ENCODE measurements around the gene MRPS35. TPM values are rescaled to one million over a fixed set of nuclear protein-coding genes. Genes with fewer than 3 reads are reported as not detected.
"Not testable (repeated sequence)": the region's sequence is repeated elsewhere in the genome, so short reads cannot be mapped to it uniquely, and the experiment has no call there.

Gene MRPS35
- total RNA-seq, 1 donor from 2014 or later: 59.8 TPM

DNA sequence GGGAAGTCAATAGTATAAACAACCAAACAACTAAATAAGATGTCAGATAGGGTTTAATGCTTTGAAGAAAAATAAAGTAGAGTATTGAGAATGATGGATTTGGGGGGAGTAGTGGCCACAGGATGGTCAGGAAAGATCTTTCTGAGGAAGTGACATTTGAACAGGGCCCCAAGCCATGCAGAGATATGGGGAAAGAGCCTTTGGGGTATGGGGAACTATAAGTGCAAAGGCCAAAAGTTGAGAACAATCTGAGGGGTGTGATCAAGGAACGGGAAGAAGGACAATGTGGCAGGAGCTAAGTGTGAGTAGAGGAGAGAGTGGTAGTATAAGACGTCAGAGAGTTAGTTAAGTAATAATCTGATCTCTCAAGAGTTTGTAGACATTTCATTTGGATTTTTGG, 1.3 kb downstream of the MRPS35 start:
- no peaks in the 10 kb centered on the region for H3K9me3 Mint-ChIP-seq
- intact Hi-C loops (cut with micrococcal nuclease): loop anchor here (2.0 to 10.0 kb wide), 6 partner anchors 69 to 1669 kb away; partner anchors contain the start of genes BMAL2, CCDC91, ERGIC2 and ITPR2
- H3K4me3 Mint-ChIP-seq: peak overlapping the region; percentile 97
- H3K27ac Mint-ChIP-seq: no peak overlapping the region
- H3K4me1 Mint-ChIP-seq (ENCODE audit: low read depth): peaks cover 26% of the 10 kb centered on the region
- peaks cover 20% of the 10 kb centered on the region for H3K36me3 Mint-ChIP-seq (ENCODE audit: low read depth)
- peaks cover 10% of the 10 kb centered on the region for H3K27me3 Mint-ChIP-seq (ENCODE audit: insufficient read depth)
- no peak for DNase-seq (ENCODE audit: low spot score)

DNA sequence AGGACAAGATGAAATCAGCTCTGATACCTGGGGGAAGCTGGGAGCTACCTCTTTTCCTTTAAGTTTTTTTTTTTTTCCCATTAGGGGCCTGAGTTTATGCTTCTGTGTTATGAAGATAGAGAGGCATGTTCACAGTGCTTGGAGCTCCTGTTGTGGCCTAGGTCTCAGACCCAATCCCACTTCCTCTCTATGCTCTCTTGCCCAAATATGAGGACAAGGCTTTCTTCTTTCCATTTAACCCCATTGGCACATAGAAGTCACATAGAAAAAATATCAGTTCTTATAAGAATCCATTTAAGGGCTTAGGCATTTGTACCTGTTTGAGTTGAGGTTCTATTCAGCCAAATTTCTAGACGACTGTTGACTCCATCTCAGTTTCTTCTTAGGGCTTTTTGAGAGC, 12.6 kb downstream of the MRPS35 start:
- H3K27me3 Mint-ChIP-seq (ENCODE audit: insufficient read depth): no peaks in the 10 kb centered on the region
- no peaks in the 10 kb centered on the region for H3K9me3 Mint-ChIP-seq
- no peak for DNase-seq (ENCODE audit: low spot score)
- no peak overlapping the region for H3K4me3 Mint-ChIP-seq
- intact Hi-C loops (cut with micrococcal nuclease): no loop called here
- no peak overlapping the region for H3K27ac Mint-ChIP-seq
- H3K4me1 Mint-ChIP-seq (ENCODE audit: low read depth): peaks cover 5% of the 10 kb centered on the region
- peaks cover 19% of the 10 kb centered on the region for H3K36me3 Mint-ChIP-seq (ENCODE audit: low read depth)

GRCh38 chr12:27730097-27730588, 19.5 kb downstream of the MRPS35 start:
- no peak for DNase-seq (ENCODE audit: low spot score)
- no peak overlapping the region for H3K27ac Mint-ChIP-seq
- H3K36me3 Mint-ChIP-seq (ENCODE audit: low read depth): peaks cover 27% of the 10 kb centered on the region
- H3K4me3 Mint-ChIP-seq: no peak overlapping the region
- H3K27me3 Mint-ChIP-seq (ENCODE audit: insufficient read depth): no peaks in the 10 kb centered on the region
- no peaks in the 10 kb centered on the region for H3K9me3 Mint-ChIP-seq
- no peaks in the 10 kb centered on the region for H3K4me1 Mint-ChIP-seq (ENCODE audit: low read depth)
- intact Hi-C loops (cut with micrococcal nuclease): no loop called here

- H3K9me3 Mint-ChIP-seq: no peaks in the 10 kb centered on the region
- H3K4me1 Mint-ChIP-seq (ENCODE audit: low read depth): no peaks in the 10 kb centered on the region
- H3K36me3 Mint-ChIP-seq (ENCODE audit: low read depth): peaks cover 32% of the 10 kb centered on the region
- no peaks in the 10 kb centered on the region for H3K27me3 Mint-ChIP-seq (ENCODE audit: insufficient read depth)
- intact Hi-C loops (cut with micrococcal nuclease): loop anchor here (2.0 kb wide), 3 partner anchors 49 to 1267 kb away; partner anchors contain the start of genes KLHL42 and MANSC4
- H3K27ac Mint-ChIP-seq: no peak overlapping the region
- H3K4me3 Mint-ChIP-seq: no peak overlapping the region
- DNase-seq (ENCODE audit: low spot score): no peak
These were observed 21.6 kb downstream of the MRPS35 start for GRCh38 chr12:27732281-27732680.

DNA sequence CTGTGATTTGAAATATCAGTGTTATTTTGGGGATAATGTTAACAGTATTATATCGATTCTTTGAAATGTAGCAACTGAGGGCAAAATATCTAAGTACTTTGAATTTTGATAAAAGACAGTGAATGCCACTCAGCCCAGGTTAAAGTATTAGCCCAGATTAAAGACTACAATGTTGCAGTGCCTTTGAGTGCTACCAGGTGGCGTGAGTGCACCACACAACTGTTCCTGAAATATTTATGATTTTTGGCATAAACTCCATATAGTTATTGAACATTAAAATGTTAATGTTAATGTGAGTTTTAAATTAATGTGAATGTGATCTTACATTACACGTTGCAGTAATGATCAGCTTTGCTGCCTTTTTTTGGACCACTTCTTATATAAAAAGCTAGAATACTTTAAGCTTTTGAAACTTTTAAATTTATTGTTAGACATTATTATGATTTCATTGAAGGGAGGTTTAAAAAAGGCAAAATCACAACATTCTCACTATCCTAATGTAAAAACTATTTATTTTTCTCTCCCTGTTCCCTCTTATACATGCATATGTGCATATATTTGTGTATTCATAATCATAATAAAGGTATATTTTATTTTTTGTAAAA, 22.5 kb downstream of the MRPS35 start:
- no peaks in the 10 kb centered on the region for H3K4me1 Mint-ChIP-seq (ENCODE audit: low read depth)
- DNase-seq (ENCODE audit: low spot score): no peak
- intact Hi-C loops (cut with micrococcal nuclease): loop anchor here (1.0 to 2.0 kb wide), 5 partner anchors 48 to 1266 kb away; partner anchors contain the start of genes KLHL42 and MANSC4

GRCh38 chr12:27733791-27734190, 23.2 kb downstream of the MRPS35 start:
- Mint-ChIP-seq H3K27ac (no peak overlapping the region), H3K9me3 (no peaks in the 10 kb centered on the region), H3K36me3 (ENCODE audit: low read depth) (peaks cover 36% of the 10 kb centered on the region), H3K4me3 (no peak overlapping the region), H3K4me1 (ENCODE audit: low read depth) (peaks cover 1% of the 10 kb centered on the region), H3K27me3 (ENCODE audit: insufficient read depth) (no peaks in the 10 kb centered on the region)
- intact Hi-C loops (cut with micrococcal nuclease): loop anchor here (1.0 to 2.0 kb wide), 5 partner anchors 47 to 1265 kb away; partner anchors contain the start of genes KLHL42 and MANSC4
- DNase-seq (ENCODE audit: low spot score): no peak

More for the DNA sequence above, 22.5 kb downstream of the MRPS35 start:
- H3K36me3 Mint-ChIP-seq (ENCODE audit: low read depth): peaks cover 36% of the 10 kb centered on the region
- H3K9me3 Mint-ChIP-seq: no peaks in the 10 kb centered on the region
- H3K27ac Mint-ChIP-seq: no peak overlapping the region
- no peak overlapping the region for H3K4me3 Mint-ChIP-seq
- H3K27me3 Mint-ChIP-seq (ENCODE audit: insufficient read depth): no peaks in the 10 kb centered on the region

GRCh38 chr12:27734321-27734720, 23.7 kb downstream of the MRPS35 start:
- H3K27me3 Mint-ChIP-seq (ENCODE audit: insufficient read depth); H3K4me1 Mint-ChIP-seq (ENCODE audit: low read depth); H3K9me3 Mint-ChIP-seq; DNase-seq (ENCODE audit: low spot score); H3K27ac Mint-ChIP-seq; H3K4me3 Mint-ChIP-seq; intact Hi-C loops (cut with micrococcal nuclease): not testable (repeated sequence)
- H3K36me3 Mint-ChIP-seq (ENCODE audit: low read depth): peaks cover 35% of the 10 kb centered on the region

GRCh38 chr12:27743601-27744000, 33.0 kb downstream of the MRPS35 start:
- Mint-ChIP-seq H3K27ac (no peak overlapping the region), H3K9me3 (no peaks in the 10 kb centered on the region), H3K4me1 (ENCODE audit: low read depth) (peaks cover 15% of the 10 kb centered on the region), H3K36me3 (ENCODE audit: low read depth) (peaks cover 35% of the 10 kb centered on the region), H3K27me3 (ENCODE audit: insufficient read depth) (no peaks in the 10 kb centered on the region), H3K4me3 (no peak overlapping the region)
- intact Hi-C loops (cut with micrococcal nuclease): no loop called here
- no peak for DNase-seq (ENCODE audit: low spot score)

- H3K9me3 Mint-ChIP-seq; H3K4me1 Mint-ChIP-seq (ENCODE audit: low read depth); intact Hi-C loops (cut with micrococcal nuclease); DNase-seq (ENCODE audit: low spot score); H3K27ac Mint-ChIP-seq; H3K27me3 Mint-ChIP-seq (ENCODE audit: insufficient read depth); H3K4me3 Mint-ChIP-seq: not testable (repeated sequence)
- H3K36me3 Mint-ChIP-seq (ENCODE audit: low read depth): peaks cover 33% of the 10 kb centered on the region
These were observed 35.1 kb downstream of the MRPS35 start for GRCh38 chr12:27745734-27746133.

GRCh38 chr12:27747111-27747820, 36.6 kb downstream of the MRPS35 start:
- Mint-ChIP-seq H3K4me1 (ENCODE audit: low read depth) (peaks cover 3% of the 10 kb centered on the region), H3K27ac (no peak overlapping the region), H3K36me3 (ENCODE audit: low read depth) (peaks cover 29% of the 10 kb centered on the region), H3K4me3 (no peak overlapping the region), H3K9me3 (no peaks in the 10 kb centered on the region), H3K27me3 (ENCODE audit: insufficient read depth) (no peaks in the 10 kb centered on the region)
- no peak for DNase-seq (ENCODE audit: low spot score)
- intact Hi-C loops (cut with micrococcal nuclease): no loop called here

GRCh38 chr12:27751386-27752047, 40.9 kb downstream of the MRPS35 start:
- no peak overlapping the region for H3K4me3 Mint-ChIP-seq
- H3K27me3 Mint-ChIP-seq (ENCODE audit: insufficient read depth): no peaks in the 10 kb centered on the region
- intact Hi-C loops (cut with micrococcal nuclease): no loop called here
- peaks cover 20% of the 10 kb centered on the region for H3K36me3 Mint-ChIP-seq (ENCODE audit: low read depth)
- H3K4me1 Mint-ChIP-seq (ENCODE audit: low read depth): no peaks in the 10 kb centered on the region
- no peak for DNase-seq (ENCODE audit: low spot score)
- H3K27ac Mint-ChIP-seq: no peak overlapping the region
- H3K9me3 Mint-ChIP-seq: no peaks in the 10 kb centered on the region

DNA sequence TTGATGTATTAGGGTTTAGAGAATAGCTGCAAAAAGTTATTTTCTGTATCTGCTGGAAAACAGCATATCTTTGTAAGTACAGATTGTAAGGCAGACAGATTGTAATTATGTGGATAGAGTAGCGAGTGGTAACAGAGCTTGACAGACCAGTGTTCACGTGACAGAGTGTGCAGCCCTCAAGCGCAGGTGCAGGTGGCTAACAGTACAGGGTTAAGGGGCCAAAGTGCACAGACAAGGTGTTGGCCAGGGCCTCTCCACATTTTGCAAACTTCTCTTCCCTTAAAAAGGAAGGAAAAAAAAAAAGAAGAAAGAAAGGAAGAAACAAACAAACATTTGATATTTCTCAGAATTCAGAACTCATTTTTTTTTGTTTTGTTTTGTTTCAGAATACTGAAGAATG, 44.2 kb downstream of the MRPS35 start:
- H3K4me3 Mint-ChIP-seq: no peak overlapping the region
- no peaks in the 10 kb centered on the region for H3K4me1 Mint-ChIP-seq (ENCODE audit: low read depth)
- H3K36me3 Mint-ChIP-seq (ENCODE audit: low read depth): peaks cover 17% of the 10 kb centered on the region
- H3K27ac Mint-ChIP-seq: no peak overlapping the region
- H3K9me3 Mint-ChIP-seq: no peaks in the 10 kb centered on the region
- intact Hi-C loops (cut with micrococcal nuclease): no loop called here
- no peaks in the 10 kb centered on the region for H3K27me3 Mint-ChIP-seq (ENCODE audit: insufficient read depth)
- no peak for DNase-seq (ENCODE audit: low spot score)

DNA sequence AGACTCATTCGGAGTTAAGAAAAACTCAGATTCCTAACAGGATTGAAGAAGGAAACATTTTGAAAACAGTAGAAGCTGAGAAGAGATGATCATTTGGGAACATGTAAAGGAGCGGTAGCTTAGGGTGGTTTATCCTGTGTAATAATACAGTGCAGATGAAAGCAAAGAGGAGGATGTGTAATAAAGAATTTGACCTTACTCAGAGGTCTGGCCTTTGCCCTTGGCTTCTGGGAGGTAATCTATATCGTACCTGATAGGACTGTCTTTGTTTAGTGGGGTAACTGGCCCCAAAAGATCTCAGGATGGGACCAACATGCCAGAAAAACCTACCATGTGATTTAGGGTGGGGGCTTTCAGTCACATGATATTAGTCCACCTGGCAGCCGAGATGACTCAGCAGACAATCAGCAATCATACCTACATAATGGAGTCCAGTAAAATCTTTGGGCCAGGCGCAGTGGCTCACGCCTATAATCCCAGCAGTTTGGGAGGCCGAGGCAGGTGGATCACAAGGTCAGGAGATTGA, 46.1 kb downstream of the MRPS35 start:
- Mint-ChIP-seq H3K4me1 (ENCODE audit: low read depth) (no peaks in the 10 kb centered on the region), H3K4me3 (no peak overlapping the region), H3K27ac (no peak overlapping the region), H3K9me3 (no peaks in the 10 kb centered on the region), H3K36me3 (ENCODE audit: low read depth) (peaks cover 19% of the 10 kb centered on the region), H3K27me3 (ENCODE audit: insufficient read depth) (no peaks in the 10 kb centered on the region)
- intact Hi-C loops (cut with micrococcal nuclease): no loop called here
- no peak for DNase-seq (ENCODE audit: low spot score)
